HepG2 (cell line): ENCODE data around the gene MGST2. TPM values are rescaled to one million over a fixed set of nuclear protein-coding genes. Genes with fewer than 3 reads are reported as not detected.

Experiments
- ATAC-seq: fragments of 200-7000 bp; cut with Tn5 transposase; 3 replicates; pipeline ENCODE4 v1.9.1; 2020; ENCODE audit warnings: mild to moderate bottlenecking, moderate library complexity
- BruUV-seq: library from RNA; stranded (reverse); fragments of 400-500 nt; replicated peaks from 2 replicates; lab custom pipeline; 2021; lab: Mats Ljungman, UMichigan
- CTCF ChIA-PET: fragments of 300-600 bp; formaldehyde crosslinking; extraction: SDS; loops from one replicate; lab custom pipeline; 2021; ENCODE audit warnings: low total read pairs, inconsistent platforms, low intra/inter-chr PET ratio; lab: Yijun Ruan, JAX
- POLR2A ChIA-PET: fragments of 350-600 bp; sonication (Branson Sonifier 250); formaldehyde crosslinking; loops from one replicate; lab custom pipeline; 2020; ENCODE audit warnings: antibody characterized with exemption, inconsistent platforms; lab: Yijun Ruan, JAX
- DNase-seq: peaks from one replicate; pipeline ENCODE4 v3.0.0-alpha.2; 2015; ENCODE audit warnings: low spot score
- FAIRE-seq: peaks from 3 replicates; lab custom pipeline; 2011; peaks lifted over from hg19 to GRCh38; lab: Jason Lieb, UNC
- H2AFZ ChIP-seq: one replicate; pipeline ENCODE4 v1.6.1; 2011; ENCODE audit warnings: low read length, inconsistent platforms
- H3K27ac ChIP-seq: fragments of 300-600 bp; 3 replicates; pipeline ENCODE4 v1.8.0; 2011; ENCODE audit warnings: mixed run types, mild to moderate bottlenecking, mixed read lengths, low read length, inconsistent platforms; ENCODE audit not compliant: insufficient read depth; ENCODE audit errors: extremely low read length
- H3K27me3 ChIP-seq, 2 experiments: fragments of 200-600 bp in 1 of 2; 2 replicates in 1 of 2; 3 replicates in 1 of 2; pipeline versions ENCODE4 v1.6.0 to v1.8.0; 2011; ENCODE audit warnings: low read length in 2 of 2, mild to moderate bottlenecking in 2 of 2, moderate library complexity in 2 of 2, inconsistent platforms in 1 of 2; ENCODE audit not compliant: insufficient read depth in 2 of 2, control insufficient read depth in 1 of 2
- H3K36me3 ChIP-seq, 2 experiments: fragments of 200-600 bp in 1 of 2; replicated peaks in 1 of 2; 2 replicates in 1 of 2; 3 replicates in 1 of 2; pipeline versions ENCODE4 v1.5.1 to v1.8.0; 2011; ENCODE audit warnings: low read length in 2 of 2, inconsistent platforms in 1 of 2; ENCODE audit not compliant: insufficient read depth in 2 of 2, control insufficient read depth in 1 of 2
- H3K4me1 ChIP-seq: 2 replicates; pipeline ENCODE4 v1.5.1; 2012; ENCODE audit warnings: low read length, inconsistent platforms; ENCODE audit not compliant: insufficient read depth
- H3K4me2 ChIP-seq: 2 replicates; pipeline ENCODE4 v1.6.0; 2011; ENCODE audit warnings: low read depth, low read length, inconsistent platforms
- H3K4me3 ChIP-seq, 3 experiments: fragments of 200-600 bp in 1 of 3; sonication (generic), shearing (Covaris generic) in 1 of 3; replicated peaks in 1 of 3; 2 replicates each; pipeline ENCODE4 v1.5.1; 2011 to 2016; ENCODE audit warnings: low read length in 3 of 3, inconsistent platforms in 2 of 3, low read depth in 2 of 3, mild to moderate bottlenecking in 2 of 3, control low read depth in 1 of 3, mixed read lengths in 1 of 3; ENCODE audit not compliant: insufficient read depth in 1 of 3
- H3K79me2 ChIP-seq: one replicate; pipeline ENCODE4 v1.6.1; 2011; ENCODE audit warnings: low read length, inconsistent platforms; ENCODE audit not compliant: insufficient read depth
- H3K9ac ChIP-seq: 2 replicates; pipeline ENCODE4 v1.6.0; 2011; ENCODE audit warnings: mild to moderate bottlenecking, low read depth, low read length, inconsistent platforms; ENCODE audit not compliant: insufficient read depth
- H3K9me3 ChIP-seq: 2 replicates; pipeline ENCODE4 v1.5.1; 2012; ENCODE audit warnings: mild to moderate bottlenecking, low read length
- H4K20me1 ChIP-seq: 2 replicates; pipeline ENCODE4 v1.6.0; 2011; ENCODE audit warnings: inconsistent platforms, mild to moderate bottlenecking, low read length, moderate library complexity; ENCODE audit not compliant: insufficient read depth
- BCL6 ChIP-seq: IDR thresholded peaks from 2 replicates; pipeline ENCODE4 v1.6.1; 2016; ENCODE audit warnings: missing genetic modification reagents, missing compliant biosample characterization
- ERF ChIP-seq: IDR thresholded peaks from 2 replicates; pipeline ENCODE4 v1.6.1; 2018; ENCODE audit warnings: missing biosample characterization, missing genetic modification reagents
- FOXP4 ChIP-seq: sonication (generic); formaldehyde crosslinking; IDR thresholded peaks from 2 replicates; pipeline ENCODE4 v1.4.0; 2020; ENCODE audit warnings: missing genetic modification reagents
- PTBP1 ChIP-seq: fragments of 200-400 bp; formaldehyde crosslinking; IDR thresholded peaks from 2 replicates; pipeline ENCODE4 v1.6.1; 2018; ENCODE audit warnings: low read length, low read depth; ENCODE audit not compliant: poor library complexity, severe bottlenecking
- SRF ChIP-seq: IDR thresholded peaks from 2 replicates; pipeline ENCODE4 v1.6.1; 2011; ENCODE audit warnings: mild to moderate bottlenecking, low read depth, low read length, moderate library complexity
- ZNF17 ChIP-seq: sonication (generic); formaldehyde crosslinking; IDR thresholded peaks from 2 replicates; pipeline ENCODE4 v1.5.0; 2020; ENCODE audit warnings: mild to moderate bottlenecking, missing genetic modification reagents
- ZNF558 ChIP-seq: sonication (generic); formaldehyde crosslinking; IDR thresholded peaks from 2 replicates; pipeline ENCODE4 v1.9.0; 2022; ENCODE audit warnings: mild to moderate bottlenecking, missing genetic modification reagents, borderline replicate concordance
- WGBS: methylation state at CpG from one replicate; pipeline ENCODE4 v1.1.6; 2017; ENCODE audit warnings: low lambda C conversion rate; 5-methylcytosine and 5-hydroxymethylcytosine counted together
- in situ Hi-C: cut with HindIII; loops from 2 replicates; pipeline ENCODE4 v1.10.0; 2017; ENCODE audit warnings: low pct_unique_long_range_greater_than_20kb; ENCODE audit not compliant: extremely low pct_ligation_motif_present
- intact Hi-C: fragments of 100-400 bp; cut with micrococcal nuclease; formaldehyde crosslinking; loops from one replicate; pipeline ENCODE4 v1.10.0; 2022; ENCODE audit not compliant: unreplicated experiment
- polyA plus RNA-seq, 8 experiments: library from polyadenylated mRNA; depleted of rRNA in 3 of 8; stranded (reverse) in 7 of 8; unstranded in 1 of 8; fragments of >200 nt; fragmentation: Illumina TruSeq in 4 of 8; extraction: Trizol in 4 of 8; gene quantifications; 2 replicates each; pipeline versions ENCODE4 v1.2.1 to v1.2.3, GENCODE V29; 2011 to 2016; ENCODE audit warnings: low read depth in 4 of 8, missing spikeins in 1 of 8, mixed read lengths in 1 of 8; ENCODE audit not compliant: insufficient read depth in 1 of 8
- total RNA-seq, 5 experiments: library from RNA; depleted of rRNA; stranded (reverse); fragments of >200 nt; fragmentation: Illumina TruSeq; extraction: Trizol; gene quantifications; 2 replicates each; pipeline ENCODE4 v1.2.3, GENCODE V29; 2016; ENCODE audit warnings: low read depth in 1 of 5
- TF ChIP-seq, protein P1 (sequence below): sonication (generic); formaldehyde crosslinking; IDR thresholded peaks from 2 replicates; pipeline ENCODE4 v1.4.0; 2020; ENCODE audit warnings: mild to moderate bottlenecking, low read depth, missing genetic modification reagents
- TF ChIP-seq, protein P2 (sequence below): sonication (generic); formaldehyde crosslinking; IDR thresholded peaks from 2 replicates; pipeline ENCODE4 v1.4.0; 2020; ENCODE audit warnings: low read depth, missing genetic modification reagents

Gene MGST2
- total and polyA plus RNA-seq, 2 of the 13 experiments (the other 11 are each of a cell fraction or from before 2014, with no cell fraction given) = 205 to 416 TPM

GRCh38 chr4:139715746-139716391 is 50.2 kb downstream of the MGST2 start:
- Histone ChIP-seq H3K27ac (no peak overlapping the region), H3K4me1 (no peaks in the 10 kb centered on the region), H3K9me3 (no peaks in the 10 kb centered on the region), H3K4me3 (no peak overlapping the region), H4K20me1 (no peaks in the 10 kb centered on the region), H3K27me3 (no peaks in the 10 kb centered on the region), H3K4me2 (no peak overlapping the region), H3K9ac (no peak overlapping the region), H2AFZ (no peak overlapping the region), H3K79me2 (no peaks in the 10 kb centered on the region), H3K36me3 (peaks cover 11 to 48% of the 10 kb centered on the region in 2 experiments)
- TF ChIP-seq, protein P1, sequence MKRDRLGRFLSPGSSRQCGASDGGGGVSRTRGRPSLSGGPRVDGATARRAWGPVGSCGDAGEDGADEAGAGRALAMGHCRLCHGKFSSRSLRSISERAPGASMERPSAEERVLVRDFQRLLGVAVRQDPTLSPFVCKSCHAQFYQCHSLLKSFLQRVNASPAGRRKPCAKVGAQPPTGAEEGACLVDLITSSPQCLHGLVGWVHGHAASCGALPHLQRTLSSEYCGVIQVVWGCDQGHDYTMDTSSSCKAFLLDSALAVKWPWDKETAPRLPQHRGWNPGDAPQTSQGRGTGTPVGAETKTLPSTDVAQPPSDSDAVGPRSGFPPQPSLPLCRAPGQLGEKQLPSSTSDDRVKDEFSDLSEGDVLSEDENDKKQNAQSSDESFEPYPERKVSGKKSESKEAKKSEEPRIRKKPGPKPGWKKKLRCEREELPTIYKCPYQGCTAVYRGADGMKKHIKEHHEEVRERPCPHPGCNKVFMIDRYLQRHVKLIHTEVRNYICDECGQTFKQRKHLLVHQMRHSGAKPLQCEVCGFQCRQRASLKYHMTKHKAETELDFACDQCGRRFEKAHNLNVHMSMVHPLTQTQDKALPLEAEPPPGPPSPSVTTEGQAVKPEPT (CRISPR knock-in tag) = no peak
- TF ChIP-seq PTBP1 (no peak), FOXP4 (CRISPR knock-in tag) (no peak), ZNF558 (no peak), BCL6 (CRISPR knock-in tag) (no peak), SRF (no peak), ZNF17 (no peak), ERF (CRISPR knock-in tag) (no peak)
- TF ChIP-seq, protein P2, sequence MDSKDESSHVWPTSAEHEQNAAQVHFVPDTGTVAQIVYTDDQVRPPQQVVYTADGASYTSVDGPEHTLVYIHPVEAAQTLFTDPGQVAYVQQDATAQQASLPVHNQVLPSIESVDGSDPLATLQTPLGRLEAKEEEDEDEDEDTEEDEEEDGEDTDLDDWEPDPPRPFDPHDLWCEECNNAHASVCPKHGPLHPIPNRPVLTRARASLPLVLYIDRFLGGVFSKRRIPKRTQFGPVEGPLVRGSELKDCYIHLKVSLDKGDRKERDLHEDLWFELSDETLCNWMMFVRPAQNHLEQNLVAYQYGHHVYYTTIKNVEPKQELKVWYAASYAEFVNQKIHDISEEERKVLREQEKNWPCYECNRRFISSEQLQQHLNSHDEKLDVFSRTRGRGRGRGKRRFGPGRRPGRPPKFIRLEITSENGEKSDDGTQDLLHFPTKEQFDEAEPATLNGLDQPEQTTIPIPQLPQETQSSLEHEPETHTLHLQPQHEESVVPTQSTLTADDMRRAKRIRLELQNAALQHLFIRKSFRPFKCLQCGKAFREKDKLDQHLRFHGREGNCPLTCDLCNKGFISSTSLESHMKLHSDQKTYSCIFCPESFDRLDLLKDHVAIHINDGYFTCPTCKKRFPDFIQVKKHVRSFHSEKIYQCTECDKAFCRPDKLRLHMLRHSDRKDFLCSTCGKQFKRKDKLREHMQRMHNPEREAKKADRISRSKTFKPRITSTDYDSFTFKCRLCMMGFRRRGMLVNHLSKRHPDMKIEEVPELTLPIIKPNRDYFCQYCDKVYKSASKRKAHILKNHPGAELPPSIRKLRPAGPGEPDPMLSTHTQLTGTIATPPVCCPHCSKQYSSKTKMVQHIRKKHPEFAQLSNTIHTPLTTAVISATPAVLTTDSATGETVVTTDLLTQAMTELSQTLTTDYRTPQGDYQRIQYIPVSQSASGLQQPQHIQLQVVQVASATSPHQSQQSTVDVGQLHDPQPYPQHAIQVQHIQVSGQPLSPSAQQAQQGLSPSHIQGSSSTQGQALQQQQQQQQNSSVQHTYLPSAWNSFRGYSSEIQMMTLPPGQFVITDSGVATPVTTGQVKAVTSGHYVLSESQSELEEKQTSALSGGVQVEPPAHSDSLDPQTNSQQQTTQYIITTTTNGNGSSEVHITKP (CRISPR knock-in tag) = no peak
- DNase-seq (no peak), FAIRE-seq (no peak), ATAC-seq (no peak)
- CTCF ChIA-PET = no interaction called here
- intact Hi-C loops (no loop called here), in situ Hi-C loops (no loop called here)
- BruUV-seq = no TSS peak
- 97% methylated on average over 9 of the region's 9 CpGs for WGBS
- POLR2A ChIA-PET = no interaction called here
